CD8-positive, alpha-beta memory T cell (primary cell): ENCODE results near the gene IPO9. TPM values are rescaled to one million over a fixed set of nuclear protein-coding genes. Genes with fewer than 3 reads are reported as not detected.

Source experiments
- CTCF ChIA-PET: fragments of 350-600 bp; sonication (Branson Sonifier 250); formaldehyde crosslinking; loops from one replicate; lab custom pipeline; 2021; ENCODE audit warnings: antibody characterized with exemption; lab: Charles Lee
- POLR2A ChIA-PET: fragments of 350-600 bp; sonication (Branson Sonifier 250); formaldehyde crosslinking; loops from one replicate; lab custom pipeline; 2021; ENCODE audit warnings: antibody characterized with exemption; lab: Charles Lee
- DNase-seq, 5 donors: peaks; one replicate each; pipeline versions ENCODE4 v3.0.0 to v3.0.0-alpha.2; 2020 to 2022; ENCODE audit warnings: mixed read lengths in 1 of 5
- H3K27ac ChIP-seq: one replicate; pipeline ENCODE4 v1.7.0; 2013; ENCODE audit warnings: low read depth, mild to moderate bottlenecking, low read length, moderate library complexity
- H3K27me3 ChIP-seq: 2 replicates; pipeline ENCODE4 v1.7.0; 2013; ENCODE audit warnings: low read length, mild to moderate bottlenecking; ENCODE audit not compliant: insufficient read depth, poor library complexity, severe bottlenecking
- H3K36me3 ChIP-seq: 2 replicates; pipeline ENCODE4 v1.7.0; 2013; ENCODE audit warnings: mild to moderate bottlenecking, low read length, moderate library complexity; ENCODE audit not compliant: insufficient read depth
- H3K4me1 ChIP-seq: 2 replicates; pipeline ENCODE4 v1.7.0; 2013; ENCODE audit warnings: mild to moderate bottlenecking, low read length, moderate library complexity; ENCODE audit not compliant: insufficient read depth
- H3K4me3 ChIP-seq: 2 replicates; pipeline ENCODE4 v1.7.0; 2013; ENCODE audit warnings: mild to moderate bottlenecking, low read length
- H3K9me3 ChIP-seq: 2 replicates; pipeline ENCODE4 v1.7.0; 2013; ENCODE audit warnings: mild to moderate bottlenecking, low read length
- H3K27ac Mint-ChIP-seq, 8 donors: one replicate each; pipeline ENCODE4 v1.8.0; 2020 to 2021; ENCODE audit warnings: mixed read lengths in 8 of 8, mild to moderate bottlenecking in 6 of 8, inconsistent platforms in 3 of 8, moderate library complexity in 3 of 8
- H3K27me3 Mint-ChIP-seq, 2 donors: one replicate each; pipeline ENCODE4 v1.8.0; 2020 to 2021; ENCODE audit warnings: mixed read lengths in 2 of 2, mild to moderate bottlenecking in 1 of 2, moderate library complexity in 1 of 2
- H3K36me3 Mint-ChIP-seq, 3 donors: one replicate each; pipeline ENCODE4 v1.8.0; 2020 to 2021; ENCODE audit warnings: mixed read lengths in 3 of 3, inconsistent platforms in 1 of 3, mild to moderate bottlenecking in 1 of 3
- H3K4me1 Mint-ChIP-seq, 3 donors: one replicate each; pipeline ENCODE4 v1.8.0; 2020 to 2021; ENCODE audit warnings: mixed read lengths in 3 of 3, inconsistent platforms in 1 of 3, mild to moderate bottlenecking in 1 of 3
- H3K4me3 Mint-ChIP-seq, 7 donors: one replicate each; pipeline ENCODE4 v1.8.0; 2020 to 2021; ENCODE audit warnings: mixed read lengths in 7 of 7, mild to moderate bottlenecking in 6 of 7, moderate library complexity in 4 of 7, inconsistent platforms in 2 of 7
- H3K9me3 Mint-ChIP-seq, 5 donors: one replicate each; pipeline ENCODE4 v1.8.0; 2020 to 2022; ENCODE audit warnings: mixed read lengths in 5 of 5, mild to moderate bottlenecking in 3 of 5, moderate library complexity in 2 of 5, inconsistent platforms in 1 of 5
- polyA plus RNA-seq: library from polyadenylated mRNA; unstranded; fragments of 300-500 nt; fragmentation: Illumina TruSeq; gene quantifications from one replicate; pipeline ENCODE4 v1.2.3, GENCODE V29; 2021
- total RNA-seq, 2 experiments: library from RNA; stranded (reverse); gene quantifications; one replicate each; pipeline ENCODE4 v1.2.3, GENCODE V29; 2021

Gene IPO9
- 10 to 100 TPM; 65.2 to 71.2 TPM for total RNA-seq
- 27.8 TPM for polyA plus RNA-seq

- Mint-ChIP-seq H3K4me1 (peaks cover 36 to 56% (median 44%) of the 10 kb centered on the region in 3 donors), H3K27ac (peak within 1 kb of the TSS; percentile 79 to 99 (median 96)), H3K9me3 (no peaks in the 10 kb centered on the region), H3K4me3 (peak within 1 kb of the TSS; percentile 86 to 99 (median 97)), H3K27me3 (no peaks in the 10 kb centered on the region), H3K36me3 (peaks cover 0 to 8% (median 0%) of the 10 kb centered on the region in 3 donors)
- no peaks in the 10 kb centered on the region for H3K27me3 ChIP-seq
- no peaks in the 10 kb centered on the region for H3K36me3 ChIP-seq
- H3K9me3 ChIP-seq, result no peaks in the 10 kb centered on the region
- H3K4me3 ChIP-seq, result peak within 1 kb of the TSS; percentile 95
- H3K4me1 ChIP-seq, result peaks cover 28% of the 10 kb centered on the region
- POLR2A ChIA-PET, result interaction anchor here (0.9 to 1.1 kb wide), 2 partner anchors 144 to 322 kb away, joined by 3 read pairs; partner anchors contain the start of gene CSRP1
- CTCF ChIA-PET, result interaction anchor here (0.6 to 1.7 kb wide), 9 partner anchors 8 to 67 kb away, joined by 3 to 9 read pairs (median 5); no protein-coding TSS in a partner anchor
- DNase-seq, result peak; percentile 91 to 95 (median 92)
- peak within 1 kb of the TSS; percentile 91 for H3K27ac ChIP-seq
Measured at GRCh38 chr1:201828820-201829774, at the start of gene IPO9. Gene IPO9, plus strand, starts transcription at chr1:201829157. Its CDS starts 53 bp downstream, at chr1:201829210.

- H3K36me3 Mint-ChIP-seq, result peaks cover 0 to 25% (median 4%) of the 10 kb centered on the region in 3 donors
- POLR2A ChIA-PET, result no interaction called here
Measured at GRCh38 chr1:201779351-201779880, 49.5 kb upstream of the IPO9 start.

GRCh38 chr1:201780952-201781351 is 48.0 kb upstream of the IPO9 start:
- Mint-ChIP-seq H3K4me1 (no peaks in the 10 kb centered on the region), H3K27me3 (no peaks in the 10 kb centered on the region), H3K9me3 (no peaks in the 10 kb centered on the region), H3K36me3 (peaks cover 0 to 27% (median 4%) of the 10 kb centered on the region in 3 donors), H3K4me3 (no peak overlapping the region), H3K27ac (no peak overlapping the region)
- no peak for DNase-seq
- Histone ChIP-seq H3K27ac (no peak overlapping the region), H3K4me3 (no peak overlapping the region), H3K36me3 (no peaks in the 10 kb centered on the region), H3K27me3 (no peaks in the 10 kb centered on the region), H3K4me1 (no peaks in the 10 kb centered on the region), H3K9me3 (no peaks in the 10 kb centered on the region)
- ChIA-PET POLR2A (no interaction called here), CTCF (interaction anchor here (5.1 kb wide), 1 partner anchor 13 kb away, joined by 21 read pairs; no protein-coding TSS in a partner anchor)

More at GRCh38 chr1:201779351-201779880, 49.5 kb upstream of the IPO9 start:
- Mint-ChIP-seq H3K4me1 (no peaks in the 10 kb centered on the region), H3K27ac (peak overlapping the region in 1 of 8 donors; percentile 6), H3K27me3 (no peaks in the 10 kb centered on the region), H3K4me3 (no peak overlapping the region), H3K9me3 (no peaks in the 10 kb centered on the region)
- no peaks in the 10 kb centered on the region for H3K9me3 ChIP-seq
- H3K27ac ChIP-seq, result no peak overlapping the region
- no peak for DNase-seq
- H3K27me3 ChIP-seq, result no peaks in the 10 kb centered on the region
- no peak overlapping the region for H3K4me3 ChIP-seq
- H3K36me3 ChIP-seq, result no peaks in the 10 kb centered on the region
- CTCF ChIA-PET, result no interaction called here
- no peaks in the 10 kb centered on the region for H3K4me1 ChIP-seq

GRCh38 chr1:201781437-201781836 is 47.5 kb upstream of the IPO9 start:
- Histone ChIP-seq H3K4me1 (no peaks in the 10 kb centered on the region), H3K9me3 (no peaks in the 10 kb centered on the region), H3K27ac (no peak overlapping the region), H3K36me3 (no peaks in the 10 kb centered on the region), H3K4me3 (no peak overlapping the region), H3K27me3 (no peaks in the 10 kb centered on the region)
- Mint-ChIP-seq H3K36me3 (peaks cover 0 to 31% (median 7%) of the 10 kb centered on the region in 3 donors), H3K9me3 (no peaks in the 10 kb centered on the region), H3K27me3 (no peaks in the 10 kb centered on the region), H3K27ac (no peak overlapping the region), H3K4me3 (no peak overlapping the region), H3K4me1 (no peaks in the 10 kb centered on the region)
- CTCF ChIA-PET, result interaction anchor here (1.3 to 5.1 kb wide), 2 partner anchors 9 to 13 kb away, joined by 3 to 21 read pairs; no protein-coding TSS in a partner anchor
- no peak for DNase-seq
- POLR2A ChIA-PET, result no interaction called here

- Mint-ChIP-seq H3K27me3 (no peaks in the 10 kb centered on the region), H3K9me3 (no peaks in the 10 kb centered on the region), H3K27ac (no peak overlapping the region), H3K36me3 (peaks cover 0 to 34% (median 7%) of the 10 kb centered on the region in 3 donors), H3K4me3 (no peak overlapping the region), H3K4me1 (no peaks in the 10 kb centered on the region)
- DNase-seq, result no peak
- no peak overlapping the region for H3K27ac ChIP-seq
- H3K27me3 ChIP-seq, result no peaks in the 10 kb centered on the region
- no peaks in the 10 kb centered on the region for H3K4me1 ChIP-seq
- H3K36me3 ChIP-seq, result no peaks in the 10 kb centered on the region
- CTCF ChIA-PET, result interaction anchor here (1.3 to 5.1 kb wide), 2 partner anchors 9 to 12 kb away, joined by 3 to 21 read pairs; no protein-coding TSS in a partner anchor
- POLR2A ChIA-PET, result no interaction called here
- no peaks in the 10 kb centered on the region for H3K9me3 ChIP-seq
- no peak overlapping the region for H3K4me3 ChIP-seq
Measured at GRCh38 chr1:201782353-201782752, 46.6 kb upstream of the IPO9 start.

- Histone ChIP-seq H3K27ac (no peak overlapping the region), H3K4me3 (no peak overlapping the region), H3K4me1 (no peaks in the 10 kb centered on the region), H3K9me3 (no peaks in the 10 kb centered on the region), H3K36me3 (no peaks in the 10 kb centered on the region), H3K27me3 (no peaks in the 10 kb centered on the region)
- no peaks in the 10 kb centered on the region for H3K4me1 Mint-ChIP-seq
- H3K4me3 Mint-ChIP-seq, result no peak overlapping the region
- H3K9me3 Mint-ChIP-seq, result no peaks in the 10 kb centered on the region
- no peaks in the 10 kb centered on the region for H3K27me3 Mint-ChIP-seq
- ChIA-PET CTCF (interaction anchor here (5.1 kb wide), 1 partner anchor 11 kb away, joined by 21 read pairs; no protein-coding TSS in a partner anchor), POLR2A (no interaction called here)
- peaks cover 0 to 35% (median 7%) of the 10 kb centered on the region in 3 donors for H3K36me3 Mint-ChIP-seq
- DNase-seq, result no peak
- H3K27ac Mint-ChIP-seq, result no peak overlapping the region
Measured at GRCh38 chr1:201783058-201783457, 45.9 kb upstream of the IPO9 start.

- POLR2A ChIA-PET, result no interaction called here
- H3K27ac Mint-ChIP-seq, result no peak overlapping the region
Measured at GRCh38 chr1:201783572-201783971, 45.4 kb upstream of the IPO9 start.

More at GRCh38 chr1:201783572-201783971, 45.4 kb upstream of the IPO9 start:
- H3K9me3 Mint-ChIP-seq, result no peaks in the 10 kb centered on the region
- no peaks in the 10 kb centered on the region for H3K9me3 ChIP-seq
- no peaks in the 10 kb centered on the region for H3K27me3 ChIP-seq
- no peak overlapping the region for H3K4me3 Mint-ChIP-seq
- no peak for DNase-seq
- no peaks in the 10 kb centered on the region for H3K4me1 ChIP-seq
- CTCF ChIA-PET, result interaction anchor here (5.1 kb wide), 1 partner anchor 10 kb away, joined by 21 read pairs; no protein-coding TSS in a partner anchor
- H3K36me3 Mint-ChIP-seq, result peaks cover 0 to 36% (median 7%) of the 10 kb centered on the region in 3 donors
- H3K4me1 Mint-ChIP-seq, result no peaks in the 10 kb centered on the region
- no peaks in the 10 kb centered on the region for H3K27me3 Mint-ChIP-seq
- H3K4me3 ChIP-seq, result no peak overlapping the region
- no peak overlapping the region for H3K27ac ChIP-seq
- H3K36me3 ChIP-seq, result no peaks in the 10 kb centered on the region
